Karpas-422 (cell line): ENCODE measurements around the gene EP400. TPM values are rescaled to one million over a fixed set of nuclear protein-coding genes. Genes with fewer than 3 reads are reported as not detected.
A peak's percentile ranks its signal among the peaks of the same experiment; 100 is the strongest.

Experiments used
- DNase-seq: peaks from one replicate; pipeline ENCODE4 v3.0.0-alpha.2; 2015
- H2AFZ ChIP-seq: fragments of 200-600 bp; sonication (generic); 2 replicates; pipeline ENCODE4 v1.6.1; 2014; ENCODE audit warnings: antibody characterized with exemption, low read length, mixed read lengths
- H3K27ac ChIP-seq: fragments of 200-600 bp; sonication (generic); 2 replicates; pipeline ENCODE4 v1.5.1; 2014; ENCODE audit warnings: mild to moderate bottlenecking, low read length, moderate library complexity
- H3K27me3 ChIP-seq: fragments of 200-600 bp; sonication (generic); 2 replicates; pipeline ENCODE4 v1.6.1; 2014; ENCODE audit warnings: low read length, mixed read lengths
- H3K36me3 ChIP-seq: fragments of 200-600 bp; sonication (generic); 2 replicates; pipeline ENCODE4 v1.6.1; 2014; ENCODE audit warnings: low read length, mixed read lengths; ENCODE audit not compliant: insufficient read depth
- H3K4me1 ChIP-seq: fragments of 200-600 bp; sonication (generic); 2 replicates; pipeline ENCODE4 v1.6.1; 2014; ENCODE audit warnings: mild to moderate bottlenecking, low read length, mixed read lengths
- H3K4me2 ChIP-seq: fragments of 200-600 bp; sonication (generic); 2 replicates; pipeline ENCODE4 v1.6.1; 2014; ENCODE audit warnings: low read length, low read depth, mild to moderate bottlenecking; ENCODE audit not compliant: poor library complexity, severe bottlenecking
- H3K4me3 ChIP-seq: fragments of 200-600 bp; sonication (generic); 2 replicates; pipeline ENCODE4 v1.5.1; 2014; ENCODE audit warnings: mild to moderate bottlenecking, antibody characterized with exemption, low read length, mixed read lengths
- H3K79me2 ChIP-seq: fragments of 200-600 bp; sonication (generic); 2 replicates; pipeline ENCODE4 v1.6.1; 2014; ENCODE audit warnings: mild to moderate bottlenecking, low read length, mixed read lengths
- H3K9ac ChIP-seq: fragments of 200-600 bp; sonication (generic); 2 replicates; pipeline ENCODE4 v1.6.0; 2014; ENCODE audit warnings: low read length
- H3K9me2 ChIP-seq: fragments of 200-600 bp; sonication (generic), shearing (Covaris generic); replicated peaks from 2 replicates; pipeline ENCODE4 v1.6.0; 2014; ENCODE audit warnings: mild to moderate bottlenecking, low read length, moderate library complexity; ENCODE audit not compliant: insufficient read depth
- H3K9me3 ChIP-seq: fragments of 300-700, 200-600 bp; sonication (generic); 2 replicates; pipeline ENCODE4 v1.6.1; 2014; ENCODE audit warnings: low read length, mixed read lengths
- H4K20me1 ChIP-seq: fragments of 200-600 bp; sonication (generic); 2 replicates; pipeline ENCODE4 v1.6.1; 2014; ENCODE audit warnings: mild to moderate bottlenecking, antibody characterized with exemption, low read length, low read depth; ENCODE audit not compliant: insufficient read depth
- total RNA-seq: library from RNA; depleted of rRNA; stranded (reverse); fragments of >200 nt; shearing (Covaris generic); gene quantifications from 2 replicates; pipeline ENCODE4 v1.2.3, GENCODE V29; 2014; ENCODE audit warnings: low replicate concordance

The EP400 gene
- total RNA-seq, 1 experiment from 2014 or later = 13.7 TPM

DNA sequence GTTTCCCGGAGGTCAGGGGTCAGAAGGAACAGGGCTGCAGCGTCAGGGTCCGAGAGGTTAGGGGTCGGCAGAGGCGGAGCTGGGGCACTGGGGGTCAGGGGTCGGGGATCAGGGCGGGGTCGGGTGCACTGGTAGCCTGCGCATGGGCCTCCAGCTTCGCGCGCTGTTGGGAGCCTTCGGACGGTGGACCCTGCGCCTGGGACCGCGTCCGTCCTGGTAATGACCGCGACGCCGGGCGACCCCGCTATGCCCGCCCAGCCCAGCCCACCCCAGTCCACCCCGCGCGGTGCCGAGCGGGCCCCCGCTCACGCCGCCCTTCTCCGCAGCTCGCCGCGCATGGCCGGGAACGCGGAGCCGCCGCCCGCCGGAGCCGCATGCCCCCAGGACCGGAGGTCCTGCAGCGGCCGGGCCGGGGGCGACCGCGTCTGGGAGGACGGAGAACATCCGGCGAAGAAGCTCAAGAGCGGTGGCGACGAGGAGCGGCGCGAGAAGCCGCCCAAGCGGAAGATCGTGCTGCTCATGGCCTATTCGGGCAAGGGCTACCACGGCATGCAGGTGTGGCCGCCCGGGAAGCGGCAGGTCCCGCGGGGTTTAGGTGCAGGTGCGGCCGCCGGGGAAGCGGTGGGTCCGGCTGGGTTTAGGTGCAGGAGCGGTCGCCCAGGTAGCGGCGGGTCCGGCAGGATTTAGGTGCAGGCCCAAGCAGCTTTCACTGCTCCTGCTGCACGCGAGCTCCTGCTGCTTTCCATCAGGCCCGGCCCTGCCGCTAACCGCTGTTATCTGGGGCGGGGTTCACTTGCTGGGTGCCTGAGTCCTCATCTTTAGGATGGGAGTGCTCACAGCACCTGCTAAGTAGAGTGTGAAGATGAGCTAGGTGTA, 19.9 kb upstream of the EP400 start:
- no peaks in the 10 kb centered on the region for H3K9me2 ChIP-seq
- peaks cover 19% of the 10 kb centered on the region for H3K4me1 ChIP-seq
- peak overlapping the region; percentile 67 for H3K27ac ChIP-seq
- H3K27me3 ChIP-seq = no peaks in the 10 kb centered on the region
- peaks cover 33% of the 10 kb centered on the region for H3K36me3 ChIP-seq
- peak overlapping the region; percentile 94 for H3K4me3 ChIP-seq
- H3K79me2 ChIP-seq = peaks cover 35% of the 10 kb centered on the region
- peak overlapping the region; percentile 96 for H3K9ac ChIP-seq
- H2AFZ ChIP-seq = no peak overlapping the region
- H3K4me2 ChIP-seq = peak overlapping the region; percentile 88
- DNase-seq = peak; percentile 75
- peaks cover 22% of the 10 kb centered on the region for H4K20me1 ChIP-seq
- no peaks in the 10 kb centered on the region for H3K9me3 ChIP-seq

DNA sequence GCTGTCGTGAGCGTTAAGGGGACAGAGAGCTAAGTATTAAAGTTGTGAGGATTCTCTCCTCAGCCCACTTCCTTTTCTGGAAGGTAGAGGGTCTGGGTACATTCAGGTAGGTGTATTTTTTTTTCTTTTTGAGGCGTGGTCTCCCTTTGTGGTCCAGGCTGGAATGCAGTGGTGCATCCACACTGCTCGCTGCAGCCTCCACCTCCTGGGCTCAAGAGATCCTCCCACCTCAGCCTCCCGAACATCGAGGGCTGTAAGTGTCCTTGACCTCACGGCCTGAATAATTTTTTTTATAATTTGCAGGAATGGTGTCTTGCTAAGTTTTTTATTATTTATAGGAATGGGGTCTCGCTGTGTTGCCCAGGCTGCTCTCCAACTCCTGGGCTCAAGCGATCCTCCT, 19.2 kb upstream of the EP400 start:
- Histone ChIP-seq H3K27ac (peak overlapping the region; percentile 67), H3K27me3 (no peaks in the 10 kb centered on the region), H3K4me1 (peaks cover 16% of the 10 kb centered on the region), H3K36me3 (peaks cover 34% of the 10 kb centered on the region), H4K20me1 (peaks cover 22% of the 10 kb centered on the region), H3K79me2 (peaks cover 35% of the 10 kb centered on the region), H3K9me2 (no peaks in the 10 kb centered on the region), H3K4me2 (peak overlapping the region; percentile 88), H3K9me3 (no peaks in the 10 kb centered on the region), H3K9ac (peak overlapping the region; percentile 96), H2AFZ (no peak overlapping the region), H3K4me3 (peak overlapping the region; percentile 94)
- no peak for DNase-seq

- H3K4me3 ChIP-seq = no peak overlapping the region
- peaks cover 35% of the 10 kb centered on the region for H3K79me2 ChIP-seq
- no peaks in the 10 kb centered on the region for H3K27me3 ChIP-seq
- peaks cover 14% of the 10 kb centered on the region for H3K4me1 ChIP-seq
- H3K27ac ChIP-seq = no peak overlapping the region
- H3K4me2 ChIP-seq = no peak overlapping the region
- H2AFZ ChIP-seq = no peak overlapping the region
- no peaks in the 10 kb centered on the region for H3K9me3 ChIP-seq
- peaks cover 40% of the 10 kb centered on the region for H3K36me3 ChIP-seq
- H3K9me2 ChIP-seq = no peaks in the 10 kb centered on the region
- H4K20me1 ChIP-seq = peaks cover 22% of the 10 kb centered on the region
- no peak overlapping the region for H3K9ac ChIP-seq
- DNase-seq = no peak
Observed at GRCh38 chr12:131933387-131933786, 16.4 kb upstream of the EP400 start.

DNA sequence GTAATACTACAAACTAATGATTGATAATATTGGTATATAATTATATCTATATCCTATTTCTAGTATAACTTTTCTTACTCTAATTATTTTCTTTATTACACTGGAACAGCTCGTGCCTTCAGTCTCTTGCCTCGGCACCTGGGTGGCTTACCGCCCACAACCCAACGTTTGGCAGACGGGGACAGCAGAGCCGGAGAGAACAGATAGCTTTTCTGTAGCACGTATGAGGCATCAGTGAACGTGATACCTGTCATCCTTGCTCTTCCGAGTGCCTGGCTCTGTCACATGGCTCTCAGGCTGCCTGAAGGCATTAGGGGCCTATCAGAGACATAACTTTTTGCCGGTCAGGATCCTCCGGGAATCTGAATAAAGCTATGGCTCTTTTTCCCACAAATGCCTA, 15.2 kb upstream of the EP400 start:
- Histone ChIP-seq H3K9ac (no peak overlapping the region), H3K9me2 (no peaks in the 10 kb centered on the region), H3K4me1 (peaks cover 10% of the 10 kb centered on the region), H3K4me3 (no peak overlapping the region), H3K27me3 (no peaks in the 10 kb centered on the region), H3K36me3 (peaks cover 41% of the 10 kb centered on the region), H3K27ac (no peak overlapping the region), H2AFZ (no peak overlapping the region), H3K4me2 (no peak overlapping the region), H3K9me3 (no peaks in the 10 kb centered on the region), H4K20me1 (peaks cover 22% of the 10 kb centered on the region), H3K79me2 (peaks cover 31% of the 10 kb centered on the region)
- DNase-seq = no peak

DNA sequence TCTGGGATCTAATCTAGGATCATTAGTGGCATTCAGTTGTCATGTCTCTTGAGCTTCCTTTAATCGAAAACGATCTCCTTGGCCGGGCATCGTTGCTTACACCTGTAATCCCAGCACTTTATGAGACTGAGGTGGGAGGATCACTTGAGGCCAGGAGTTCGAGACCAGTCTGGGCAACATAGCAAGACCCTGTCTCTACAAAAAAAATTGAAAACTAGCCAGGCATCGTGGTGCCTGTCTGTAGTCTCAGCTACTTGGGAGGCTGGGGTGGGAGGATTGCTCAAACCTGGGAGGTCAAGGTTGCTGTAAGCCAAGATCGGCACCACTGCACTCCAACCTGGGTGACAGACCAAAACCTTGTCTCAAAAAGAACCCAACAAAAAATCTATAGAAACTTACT, 11.7 kb upstream of the EP400 start:
- no peaks in the 10 kb centered on the region for H3K27me3 ChIP-seq
- no peak for DNase-seq
- no peaks in the 10 kb centered on the region for H3K4me1 ChIP-seq
- no peaks in the 10 kb centered on the region for H3K79me2 ChIP-seq
- H3K9me2 ChIP-seq = no peaks in the 10 kb centered on the region
- H3K36me3 ChIP-seq = peaks cover 36% of the 10 kb centered on the region
- H3K4me2 ChIP-seq = no peak overlapping the region
- H3K27ac ChIP-seq = no peak overlapping the region
- no peak overlapping the region for H2AFZ ChIP-seq
- no peak overlapping the region for H3K4me3 ChIP-seq
- no peak overlapping the region for H3K9ac ChIP-seq
- no peaks in the 10 kb centered on the region for H3K9me3 ChIP-seq
- 0 out of 2 replicates have a peak, but pooled peaks cover 8% of the 10 kb centered on the region for H4K20me1 ChIP-seq

- Histone ChIP-seq H3K27ac (no peak overlapping the region), H3K4me1 (no peaks in the 10 kb centered on the region), H3K27me3 (no peaks in the 10 kb centered on the region), H3K9me2 (no peaks in the 10 kb centered on the region), H2AFZ (no peak overlapping the region), H3K4me2 (no peak overlapping the region), H3K9me3 (no peaks in the 10 kb centered on the region), H3K79me2 (no peaks in the 10 kb centered on the region), H3K36me3 (peaks cover 33% of the 10 kb centered on the region), H3K9ac (no peak overlapping the region), H3K4me3 (no peak overlapping the region), H4K20me1 (0 out of 2 replicates have a peak, but pooled peaks cover 8% of the 10 kb centered on the region)
- DNase-seq = no peak
Observed at GRCh38 chr12:131939007-131939406, 10.7 kb upstream of the EP400 start.

GRCh38 chr12:131940141-131940547, 9.6 kb upstream of the EP400 start:
- no peak overlapping the region for H3K9ac ChIP-seq
- no peaks in the 10 kb centered on the region for H3K9me2 ChIP-seq
- H3K27me3 ChIP-seq = no peaks in the 10 kb centered on the region
- H3K4me2 ChIP-seq = no peak overlapping the region
- H3K27ac ChIP-seq = no peak overlapping the region
- H3K4me1 ChIP-seq = no peaks in the 10 kb centered on the region
- no peaks in the 10 kb centered on the region for H3K79me2 ChIP-seq
- H2AFZ ChIP-seq = no peak overlapping the region
- H3K36me3 ChIP-seq = peaks cover 27% of the 10 kb centered on the region
- DNase-seq = no peak
- H3K9me3 ChIP-seq = no peaks in the 10 kb centered on the region
- no peak overlapping the region for H3K4me3 ChIP-seq
- H4K20me1 ChIP-seq = 0 out of 2 replicates have a peak, but pooled peaks cover 8% of the 10 kb centered on the region

GRCh38 chr12:131941116-131941986, 8.4 kb upstream of the EP400 start:
- Histone ChIP-seq H3K4me3 (no peak overlapping the region), H3K9me3 (no peaks in the 10 kb centered on the region), H3K27ac (no peak overlapping the region), H4K20me1 (0 out of 2 replicates have a peak, but pooled peaks cover 8% of the 10 kb centered on the region), H3K9me2 (no peaks in the 10 kb centered on the region), H3K79me2 (no peaks in the 10 kb centered on the region), H3K36me3 (peaks cover 27% of the 10 kb centered on the region), H2AFZ (no peak overlapping the region), H3K4me2 (no peak overlapping the region), H3K27me3 (no peaks in the 10 kb centered on the region), H3K4me1 (no peaks in the 10 kb centered on the region), H3K9ac (no peak overlapping the region)
- no peak for DNase-seq
